ENCODE measurements around the gene HSD17B8.

Gene HSD17B8

DNA sequence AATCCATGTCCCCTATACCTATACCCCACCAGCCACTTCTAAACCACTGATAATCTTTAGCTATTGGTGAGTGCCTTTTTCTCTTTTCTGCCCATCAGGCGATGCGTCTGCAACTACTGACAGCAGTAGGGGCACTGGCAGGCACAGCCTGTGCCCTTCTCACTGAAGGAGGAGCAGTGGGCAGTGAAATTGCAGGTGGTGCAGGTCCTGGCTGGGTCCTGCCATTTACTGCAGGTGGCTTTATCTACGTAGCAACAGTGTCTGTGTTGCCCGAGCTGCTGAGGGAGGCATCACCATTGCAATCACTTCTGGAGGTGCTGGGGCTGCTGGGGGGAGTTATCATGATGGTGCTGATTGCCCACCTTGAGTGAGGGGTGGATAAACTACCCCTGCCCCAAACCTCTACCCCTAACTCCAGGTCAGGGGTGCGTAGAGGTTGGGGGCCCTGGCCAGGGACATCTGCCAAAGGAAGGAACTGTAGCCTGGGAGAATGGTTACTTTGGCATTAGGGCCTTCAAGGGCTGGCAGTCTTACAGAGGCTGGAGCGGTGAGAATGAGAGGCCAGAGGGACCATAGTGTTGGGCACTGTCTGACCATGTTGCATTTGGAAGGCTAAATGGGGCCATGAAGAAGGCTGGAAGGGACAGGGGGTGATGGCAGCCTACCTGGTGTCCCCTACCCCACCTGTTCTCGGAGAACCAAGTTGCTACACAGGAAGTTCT is 851 bp upstream of the HSD17B8 start:
- peak overlapping the region; percentile 90 for H3K4me3 ChIP-seq (ENCODE audit: low read depth, low read length, poor library complexity, severe bottlenecking)
- H3K27ac ChIP-seq (ENCODE audit: low read depth, low read length, poor library complexity, severe bottlenecking), result no peak overlapping the region
- 0 out of 2 replicates have a peak, but pooled peaks cover 4% of the 10 kb centered on the region for H3F3A ChIP-seq (ENCODE audit: insufficient read depth, low read length)
- H3K9me3 ChIP-seq (ENCODE audit: low read length), result no peaks in the 10 kb centered on the region
- no peaks in the 10 kb centered on the region for H3K27me3 ChIP-seq (ENCODE audit: insufficient read depth, low read length)
- H3K79me2 ChIP-seq (ENCODE audit: insufficient read depth, low read length), result no peaks in the 10 kb centered on the region
- H3K36me3 ChIP-seq (ENCODE audit: insufficient read depth, low read length), result peaks cover 24% of the 10 kb centered on the region; the same call in 1 of the 2 replicates
- H2AFZ ChIP-seq (ENCODE audit: low read length), result no peak overlapping the region
- no peak overlapping the region for H3K9ac ChIP-seq (ENCODE audit: low read length)
- H4K20me1 ChIP-seq (ENCODE audit: insufficient read depth, low read length), result no peaks in the 10 kb centered on the region
- peak overlapping the region; percentile 86; the same call in 1 of the 2 replicates for H3K4me2 ChIP-seq (ENCODE audit: low read length)
- no peak for TF ChIP-seq EZH2 (IDR thresholded peaks at IDR 0.05; ENCODE audit: borderline replicate concordance, low read length)
- no peaks in the 10 kb centered on the region for H3K9me2 ChIP-seq (ENCODE audit: low read depth, low read length)
- H3K4me1 ChIP-seq (ENCODE audit: insufficient read depth, low read length, severe bottlenecking), result peaks cover 49% of the 10 kb centered on the region

DNA sequence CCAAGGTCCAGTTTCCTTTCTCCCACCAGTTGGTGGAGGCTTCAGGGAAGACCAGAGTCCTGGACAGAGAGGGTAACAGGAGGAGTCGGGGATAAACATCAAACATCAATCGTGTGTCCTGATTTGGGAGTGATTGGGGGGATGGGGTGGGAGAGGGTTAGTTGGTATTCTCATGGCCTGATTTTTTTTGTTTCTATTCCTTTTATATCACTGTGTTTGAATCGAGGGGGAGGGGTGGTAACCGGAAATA is 365 bp upstream of the HSD17B8 start:
- no peaks in the 10 kb centered on the region for H3K27me3 ChIP-seq (ENCODE audit: insufficient read depth, low read length)
- H3K9me3 ChIP-seq (ENCODE audit: low read length), result no peaks in the 10 kb centered on the region
- no peaks in the 10 kb centered on the region for H4K20me1 ChIP-seq (ENCODE audit: insufficient read depth, low read length)
- no peak overlapping the region for H3K9ac ChIP-seq (ENCODE audit: low read length)
- peak overlapping the region; percentile 86 for H3K4me2 ChIP-seq (ENCODE audit: low read length)
- no peaks in the 10 kb centered on the region for H3K79me2 ChIP-seq (ENCODE audit: insufficient read depth, low read length)
- H3K4me3 ChIP-seq (ENCODE audit: low read depth, low read length, poor library complexity, severe bottlenecking), result peak overlapping the region; percentile 90
- TF ChIP-seq EZH2 (IDR thresholded peaks at IDR 0.05; ENCODE audit: borderline replicate concordance, low read length), result no peak
- TF ChIP-seq, protein P1, sequence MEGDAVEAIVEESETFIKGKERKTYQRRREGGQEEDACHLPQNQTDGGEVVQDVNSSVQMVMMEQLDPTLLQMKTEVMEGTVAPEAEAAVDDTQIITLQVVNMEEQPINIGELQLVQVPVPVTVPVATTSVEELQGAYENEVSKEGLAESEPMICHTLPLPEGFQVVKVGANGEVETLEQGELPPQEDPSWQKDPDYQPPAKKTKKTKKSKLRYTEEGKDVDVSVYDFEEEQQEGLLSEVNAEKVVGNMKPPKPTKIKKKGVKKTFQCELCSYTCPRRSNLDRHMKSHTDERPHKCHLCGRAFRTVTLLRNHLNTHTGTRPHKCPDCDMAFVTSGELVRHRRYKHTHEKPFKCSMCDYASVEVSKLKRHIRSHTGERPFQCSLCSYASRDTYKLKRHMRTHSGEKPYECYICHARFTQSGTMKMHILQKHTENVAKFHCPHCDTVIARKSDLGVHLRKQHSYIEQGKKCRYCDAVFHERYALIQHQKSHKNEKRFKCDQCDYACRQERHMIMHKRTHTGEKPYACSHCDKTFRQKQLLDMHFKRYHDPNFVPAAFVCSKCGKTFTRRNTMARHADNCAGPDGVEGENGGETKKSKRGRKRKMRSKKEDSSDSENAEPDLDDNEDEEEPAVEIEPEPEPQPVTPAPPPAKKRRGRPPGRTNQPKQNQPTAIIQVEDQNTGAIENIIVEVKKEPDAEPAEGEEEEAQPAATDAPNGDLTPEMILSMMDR (IDR thresholded peaks at IDR 0.05; ENCODE audit: low read length), result no peak
- H3K36me3 ChIP-seq (ENCODE audit: insufficient read depth, low read length), result peaks cover 24% of the 10 kb centered on the region; the same call in 1 of the 2 replicates
- peaks cover 50% of the 10 kb centered on the region for H3K4me1 ChIP-seq (ENCODE audit: insufficient read depth, low read length, severe bottlenecking)
- no peak overlapping the region for H3K27ac ChIP-seq (ENCODE audit: low read depth, low read length, poor library complexity, severe bottlenecking)
- H3F3A ChIP-seq (ENCODE audit: insufficient read depth, low read length), result 0 out of 2 replicates have a peak, but pooled peaks cover 4% of the 10 kb centered on the region
- no peaks in the 10 kb centered on the region for H3K9me2 ChIP-seq (ENCODE audit: low read depth, low read length)
- no peak overlapping the region for H2AFZ ChIP-seq (ENCODE audit: low read length)

DNA sequence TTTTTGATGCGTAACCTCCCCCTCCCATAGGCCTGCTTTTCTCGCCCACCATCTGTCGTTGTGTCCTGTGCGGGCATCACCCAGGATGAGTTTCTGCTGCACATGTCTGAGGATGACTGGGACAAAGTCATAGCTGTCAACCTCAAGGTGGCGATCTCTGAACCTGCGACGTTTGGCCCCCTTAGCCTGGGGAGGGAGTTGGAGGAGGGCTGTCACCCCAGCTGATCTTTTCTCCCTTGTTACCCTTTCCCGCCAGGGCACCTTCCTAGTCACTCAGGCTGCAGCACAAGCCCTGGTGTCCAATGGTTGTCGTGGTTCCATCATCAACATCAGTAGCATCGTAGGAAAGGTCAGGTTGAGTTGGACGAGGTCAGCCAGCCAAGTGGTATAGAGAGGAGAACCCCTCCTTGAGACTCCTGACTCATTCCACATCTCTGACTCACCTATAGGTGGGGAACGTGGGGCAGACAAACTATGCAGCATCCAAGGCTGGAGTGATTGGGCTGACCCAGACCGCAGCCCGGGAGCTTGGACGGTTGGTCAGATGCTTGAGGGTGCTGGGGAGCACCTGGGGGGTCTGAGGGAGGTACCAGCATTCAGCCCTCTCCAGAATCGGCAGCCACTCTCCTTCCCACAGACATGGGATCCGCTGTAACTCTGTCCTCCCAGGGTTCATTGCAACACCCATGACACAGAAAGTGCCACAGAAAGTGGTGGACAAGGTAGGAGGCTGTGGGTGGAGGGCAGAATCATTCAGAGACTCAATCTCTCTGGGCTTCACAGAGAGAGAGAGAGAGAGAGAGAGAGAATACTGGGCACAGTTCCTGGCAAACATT is 954 bp downstream of the HSD17B8 start:
- H3K4me2 ChIP-seq (ENCODE audit: low read length), result peak overlapping the region; percentile 86
- no peak for TF ChIP-seq EZH2 (IDR thresholded peaks at IDR 0.05; ENCODE audit: borderline replicate concordance, low read length)
- TF ChIP-seq, protein P1 (IDR thresholded peaks at IDR 0.05; ENCODE audit: low read length), result peak; percentile 42; the same call in 1 of the 2 replicates
- peaks cover 33% of the 10 kb centered on the region; the same call in 1 of the 2 replicates for H3K36me3 ChIP-seq (ENCODE audit: insufficient read depth, low read length)
- no peaks in the 10 kb centered on the region for H3K9me2 ChIP-seq (ENCODE audit: low read depth, low read length)
- H2AFZ ChIP-seq (ENCODE audit: low read length), result no peak overlapping the region
- no peaks in the 10 kb centered on the region for H3K79me2 ChIP-seq (ENCODE audit: insufficient read depth, low read length)
- H3K27me3 ChIP-seq (ENCODE audit: insufficient read depth, low read length), result no peaks in the 10 kb centered on the region
- peaks cover 46% of the 10 kb centered on the region for H3K4me1 ChIP-seq (ENCODE audit: insufficient read depth, low read length, severe bottlenecking)
- peak overlapping the region; percentile 86 for H3K9ac ChIP-seq (ENCODE audit: low read length)
- H4K20me1 ChIP-seq (ENCODE audit: insufficient read depth, low read length), result no peaks in the 10 kb centered on the region
- H3K4me3 ChIP-seq (ENCODE audit: low read depth, low read length, poor library complexity, severe bottlenecking), result peak overlapping the region; percentile 90
- 0 out of 2 replicates have a peak, but pooled peaks cover 4% of the 10 kb centered on the region for H3F3A ChIP-seq (ENCODE audit: insufficient read depth, low read length)
- no peak overlapping the region for H3K27ac ChIP-seq (ENCODE audit: low read depth, low read length, poor library complexity, severe bottlenecking)
- H3K9me3 ChIP-seq (ENCODE audit: low read length), result no peaks in the 10 kb centered on the region

All from OCI-LY1 (cell line).